SK-N-SH treated with all-trans-retinoic acid at 6 μM for 48 hours (cell line): Measurements from ENCODE around the gene TM4SF20.

Experiments
- OSR1 ChIP-seq: fragments of 250-450 bp; sonication (Bioruptor Pico); IDR thresholded peaks from 2 replicates; pipeline ENCODE4 v1.8.0; 2022; ENCODE audit warnings: moderate library complexity, mild to moderate bottlenecking, inconsistent platforms
- RARB ChIP-seq: fragments of 250-450 bp; sonication (Bioruptor Pico); IDR thresholded peaks from 2 replicates; pipeline ENCODE4 v1.8.0; 2021; ENCODE audit warnings: mild to moderate bottlenecking, moderate library complexity
- SNAI2 ChIP-seq: fragments of 250-450 bp; sonication (Bioruptor Pico); IDR thresholded peaks from 2 replicates; pipeline ENCODE4 v1.5.0; 2020; ENCODE audit warnings: mild to moderate bottlenecking, moderate library complexity
- TCF4 ChIP-seq: fragments of 250-450 bp; sonication (Bioruptor Pico); IDR thresholded peaks from 2 replicates; pipeline ENCODE4 v1.8.0; 2021; ENCODE audit warnings: mild to moderate bottlenecking, moderate library complexity, borderline replicate concordance
- TSHZ2 ChIP-seq: fragments of 250-450 bp; sonication (Bioruptor Pico); IDR thresholded peaks from 2 replicates; pipeline ENCODE4 v1.5.0; 2020; ENCODE audit warnings: mild to moderate bottlenecking, moderate library complexity
- ZFP3 ChIP-seq: fragments of 250-450 bp; sonication (Bioruptor Pico); IDR thresholded peaks from 2 replicates; pipeline ENCODE4 v1.5.0; 2020; ENCODE audit warnings: mild to moderate bottlenecking, moderate library complexity
- ZFP30 ChIP-seq: fragments of 450-650 bp; formaldehyde crosslinking; IDR thresholded peaks from 2 replicates; pipeline ENCODE4 v1.5.0; 2022; ENCODE audit warnings: mild to moderate bottlenecking, moderate library complexity
- ZNF565 ChIP-seq: fragments of 450-650 bp; formaldehyde crosslinking; conservative IDR thresholded peaks from 2 replicates; pipeline ENCODE4 v1.5.0; 2020; ENCODE audit warnings: low read depth, mild to moderate bottlenecking, moderate library complexity
- ZNF70 ChIP-seq: fragments of 450-650 bp; formaldehyde crosslinking; IDR thresholded peaks from 2 replicates; pipeline ENCODE4 v1.5.0; 2020; ENCODE audit warnings: mild to moderate bottlenecking, moderate library complexity
- ZNF8 ChIP-seq: fragments of 450-650 bp; formaldehyde crosslinking; IDR thresholded peaks from 2 replicates; pipeline ENCODE4 v1.5.0; 2020; ENCODE audit warnings: mild to moderate bottlenecking, moderate library complexity
- TF ChIP-seq, protein P1 (sequence below): fragments of 250-450 bp; sonication (Bioruptor Pico); IDR thresholded peaks from 2 replicates; pipeline ENCODE4 v1.5.1; 2020; ENCODE audit warnings: low read depth, mild to moderate bottlenecking, moderate library complexity
- TF ChIP-seq, protein P2 (sequence below): fragments of 250-450 bp; sonication (Bioruptor Pico); IDR thresholded peaks from 2 replicates; pipeline ENCODE4 v1.5.1; 2021; ENCODE audit warnings: mild to moderate bottlenecking, moderate library complexity
- TF ChIP-seq, protein P3 (sequence below): fragments of 250-450 bp; sonication (Bioruptor Pico); IDR thresholded peaks from 2 replicates; pipeline ENCODE4 v1.8.0; 2021; ENCODE audit warnings: low read depth, mild to moderate bottlenecking, moderate library complexity, borderline replicate concordance

DNA sequence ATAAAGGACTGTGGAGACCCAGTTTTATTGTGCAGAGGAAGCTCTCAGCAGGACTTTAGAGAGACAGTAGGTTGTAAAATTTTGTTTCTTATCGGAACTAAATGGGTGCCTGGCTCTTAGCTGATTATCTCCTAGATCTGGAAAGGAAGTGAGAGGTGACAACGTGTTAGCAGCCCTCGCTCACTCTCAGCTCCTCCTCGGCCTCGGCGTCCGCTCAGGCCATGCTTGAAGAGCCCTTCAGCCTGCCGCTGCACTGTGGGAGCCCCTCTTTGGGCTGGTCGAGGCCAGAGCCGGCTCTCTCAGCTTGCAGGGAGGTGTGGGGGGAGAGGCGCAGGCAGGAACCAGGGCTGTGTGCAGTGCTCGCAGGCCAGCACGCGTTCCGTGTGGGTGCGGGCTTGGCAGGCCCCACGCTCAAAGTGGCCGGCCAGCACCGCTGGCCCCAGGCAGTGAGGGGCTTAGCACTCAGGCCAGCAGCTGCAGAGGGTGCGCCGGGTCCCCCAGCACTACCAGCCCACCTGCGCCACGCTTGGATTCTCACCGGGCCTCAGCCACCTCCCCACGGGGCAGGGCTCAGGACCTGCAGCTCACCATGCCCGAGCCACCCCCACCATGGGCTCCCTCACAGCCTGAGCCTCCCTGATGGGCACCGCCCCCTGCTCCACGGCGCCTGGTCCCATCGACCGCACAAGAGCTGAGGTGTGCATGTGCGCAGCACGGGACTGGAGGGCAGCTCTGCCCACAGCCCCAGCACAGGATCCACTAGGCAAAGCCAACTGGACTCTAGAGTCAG lies 58.6 kb downstream of the TM4SF20 start:
- TF ChIP-seq SNAI2 (no peak), OSR1 (CRISPR knock-in tag) (no peak), ZFP30 (CRISPR knock-in tag) (no peak), ZNF565 (CRISPR knock-in tag) (no peak), TSHZ2 (CRISPR knock-in tag) (no peak), ZNF8 (CRISPR knock-in tag) (no peak), ZFP3 (CRISPR knock-in tag) (no peak), RARB (CRISPR knock-in tag) (no peak), TCF4 (CRISPR knock-in tag) (no peak), ZNF70 (CRISPR knock-in tag) (no peak)
- TF ChIP-seq, protein P1, sequence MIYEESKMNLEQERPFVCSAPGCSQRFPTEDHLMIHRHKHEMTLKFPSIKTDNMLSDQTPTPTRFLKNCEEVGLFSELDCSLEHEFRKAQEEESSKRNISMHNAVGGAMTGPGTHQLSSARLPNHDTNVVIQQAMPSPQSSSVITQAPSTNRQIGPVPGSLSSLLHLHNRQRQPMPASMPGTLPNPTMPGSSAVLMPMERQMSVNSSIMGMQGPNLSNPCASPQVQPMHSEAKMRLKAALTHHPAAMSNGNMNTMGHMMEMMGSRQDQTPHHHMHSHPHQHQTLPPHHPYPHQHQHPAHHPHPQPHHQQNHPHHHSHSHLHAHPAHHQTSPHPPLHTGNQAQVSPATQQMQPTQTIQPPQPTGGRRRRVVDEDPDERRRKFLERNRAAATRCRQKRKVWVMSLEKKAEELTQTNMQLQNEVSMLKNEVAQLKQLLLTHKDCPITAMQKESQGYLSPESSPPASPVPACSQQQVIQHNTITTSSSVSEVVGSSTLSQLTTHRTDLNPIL (CRISPR knock-in tag): no peak
- TF ChIP-seq, protein P2, sequence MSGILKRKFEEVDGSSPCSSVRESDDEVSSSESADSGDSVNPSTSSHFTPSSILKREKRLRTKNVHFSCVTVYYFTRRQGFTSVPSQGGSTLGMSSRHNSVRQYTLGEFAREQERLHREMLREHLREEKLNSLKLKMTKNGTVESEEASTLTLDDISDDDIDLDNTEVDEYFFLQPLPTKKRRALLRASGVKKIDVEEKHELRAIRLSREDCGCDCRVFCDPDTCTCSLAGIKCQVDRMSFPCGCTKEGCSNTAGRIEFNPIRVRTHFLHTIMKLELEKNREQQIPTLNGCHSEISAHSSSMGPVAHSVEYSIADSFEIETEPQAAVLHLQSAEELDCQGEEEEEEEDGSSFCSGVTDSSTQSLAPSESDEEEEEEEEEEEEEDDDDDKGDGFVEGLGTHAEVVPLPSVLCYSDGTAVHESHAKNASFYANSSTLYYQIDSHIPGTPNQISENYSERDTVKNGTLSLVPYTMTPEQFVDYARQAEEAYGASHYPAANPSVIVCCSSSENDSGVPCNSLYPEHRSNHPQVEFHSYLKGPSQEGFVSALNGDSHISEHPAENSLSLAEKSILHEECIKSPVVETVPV (CRISPR knock-in tag): no peak
- TF ChIP-seq, protein P3, sequence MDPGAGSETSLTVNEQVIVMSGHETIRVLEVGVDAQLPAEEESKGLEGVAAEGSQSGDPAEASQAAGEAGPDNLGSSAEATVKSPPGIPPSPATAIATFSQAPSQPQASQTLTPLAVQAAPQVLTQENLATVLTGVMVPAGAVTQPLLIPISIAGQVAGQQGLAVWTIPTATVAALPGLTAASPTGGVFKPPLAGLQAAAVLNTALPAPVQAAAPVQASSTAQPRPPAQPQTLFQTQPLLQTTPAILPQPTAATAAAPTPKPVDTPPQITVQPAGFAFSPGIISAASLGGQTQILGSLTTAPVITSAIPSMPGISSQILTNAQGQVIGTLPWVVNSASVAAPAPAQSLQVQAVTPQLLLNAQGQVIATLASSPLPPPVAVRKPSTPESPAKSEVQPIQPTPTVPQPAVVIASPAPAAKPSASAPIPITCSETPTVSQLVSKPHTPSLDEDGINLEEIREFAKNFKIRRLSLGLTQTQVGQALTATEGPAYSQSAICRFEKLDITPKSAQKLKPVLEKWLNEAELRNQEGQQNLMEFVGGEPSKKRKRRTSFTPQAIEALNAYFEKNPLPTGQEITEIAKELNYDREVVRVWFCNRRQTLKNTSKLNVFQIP (CRISPR knock-in tag): no peak
